ENCODE results near the gene GNAT2. TPM values are rescaled to one million over a fixed set of nuclear protein-coding genes. Genes with fewer than 3 reads are reported as not detected.
A peak's percentile ranks its signal among the peaks of the same experiment; 100 is the strongest.

Gene GNAT2
- total RNA-seq, 1 donor from 2014 or later = not detected

DNA sequence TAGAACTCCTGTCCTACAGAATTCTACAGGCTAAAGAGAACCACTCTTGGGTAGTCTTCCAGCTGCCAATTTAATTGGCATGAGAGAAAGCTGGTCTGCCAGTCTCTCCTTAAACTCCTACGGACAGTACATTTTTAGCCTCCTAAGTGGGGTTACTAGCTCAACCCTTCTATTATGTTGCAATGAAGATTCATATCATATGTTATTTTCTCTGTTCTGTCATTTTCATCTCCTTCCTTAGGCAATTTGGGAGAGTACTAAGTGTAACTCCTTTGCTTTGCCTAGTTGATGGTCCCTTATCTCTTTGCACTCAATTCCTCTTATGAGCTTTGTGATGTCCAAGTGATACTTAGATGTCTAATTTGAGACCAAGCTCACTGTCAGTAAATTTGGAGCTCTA lies 14.0 kb downstream of the GNAT2 start:
- ATAC-seq = no peak

GRCh38 chr1:109603229-109603628 lies 16.2 kb downstream of the GNAT2 start:
- no peak for ATAC-seq

- no peak for ATAC-seq
Observed at GRCh38 chr1:109598655-109599054, 20.8 kb downstream of the GNAT2 start.

DNA sequence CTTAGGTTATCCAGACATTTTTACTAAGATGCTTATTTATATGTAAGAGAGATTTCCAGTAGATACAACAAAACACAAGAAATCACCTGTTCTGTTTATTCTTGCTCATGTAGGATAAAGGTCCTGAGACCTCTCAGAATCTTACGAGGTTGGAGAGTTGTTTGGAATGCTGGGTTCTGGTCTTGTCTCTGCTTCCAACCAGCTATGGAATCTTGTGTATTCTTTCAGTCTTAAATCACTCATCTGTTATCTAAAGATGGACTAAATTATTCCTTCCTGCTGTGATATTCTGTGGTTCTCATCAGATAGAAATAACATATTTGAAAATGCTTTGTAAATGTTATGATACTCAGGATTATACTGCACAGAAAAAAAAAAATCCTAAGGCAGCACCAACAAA lies 21.3 kb downstream of the GNAT2 start:
- ATAC-seq = no peak

DNA sequence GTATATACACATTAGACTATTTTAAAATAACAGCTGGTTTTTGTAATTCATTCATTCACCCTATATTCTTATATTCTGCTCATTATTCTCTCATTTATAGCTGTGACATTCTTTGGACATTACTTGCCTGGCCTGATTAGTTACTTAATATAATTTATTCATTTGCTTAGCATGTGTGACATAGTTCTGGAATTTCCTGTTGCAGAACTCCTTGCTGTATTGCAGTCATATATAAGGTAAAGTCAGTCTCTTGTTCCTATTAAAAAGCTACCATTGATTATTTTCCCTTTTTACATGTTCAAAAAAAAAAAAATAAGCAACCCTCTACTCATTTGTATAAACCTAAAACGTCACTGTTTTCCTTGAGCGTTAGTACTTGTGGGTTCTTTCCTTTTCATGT lies 23.9 kb downstream of the GNAT2 start:
- ATAC-seq = peak; percentile 28

DNA sequence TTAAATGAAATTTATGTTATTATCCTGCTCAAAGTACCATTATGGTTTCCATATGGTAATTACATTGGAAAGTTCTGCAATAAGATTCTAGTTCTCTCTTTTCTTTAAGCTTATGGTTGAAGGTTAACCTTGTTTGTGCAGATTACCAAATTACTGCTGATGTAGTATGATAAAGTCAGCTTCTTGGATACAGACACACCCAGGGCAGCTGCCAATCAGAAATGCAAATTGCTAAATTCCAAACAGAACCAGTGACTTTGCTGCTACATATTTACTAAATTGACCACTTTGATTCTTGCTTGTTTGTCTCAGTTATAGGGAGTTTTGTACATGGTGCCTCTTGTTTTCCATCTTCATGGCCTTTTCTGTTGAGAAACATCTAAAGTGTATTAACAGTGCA lies 26.5 kb downstream of the GNAT2 start:
- no peak for ATAC-seq

- ATAC-seq = no peak
Observed at GRCh38 chr1:109589679-109590078, 29.7 kb downstream of the GNAT2 start.

DNA sequence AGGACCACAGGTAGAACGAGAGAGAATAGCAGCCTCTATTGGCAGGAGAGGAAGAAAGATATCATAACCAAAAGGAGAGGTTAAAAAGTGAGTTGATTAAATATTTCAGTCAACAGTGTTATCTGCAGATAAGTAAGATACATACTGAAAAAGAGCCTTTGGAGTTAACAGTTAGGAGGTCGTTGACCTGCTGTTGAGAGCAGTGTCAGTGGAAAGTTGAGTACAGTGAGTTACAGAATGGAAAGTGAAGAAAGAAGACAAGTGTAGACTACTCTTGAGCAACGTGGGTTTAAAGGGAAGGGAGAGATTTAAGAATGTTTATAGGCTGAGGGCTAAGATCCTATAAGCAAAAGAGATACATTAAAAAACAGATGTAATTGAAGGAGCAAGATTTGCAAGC lies 30.2 kb downstream of the GNAT2 start:
- no peak for ATAC-seq

DNA sequence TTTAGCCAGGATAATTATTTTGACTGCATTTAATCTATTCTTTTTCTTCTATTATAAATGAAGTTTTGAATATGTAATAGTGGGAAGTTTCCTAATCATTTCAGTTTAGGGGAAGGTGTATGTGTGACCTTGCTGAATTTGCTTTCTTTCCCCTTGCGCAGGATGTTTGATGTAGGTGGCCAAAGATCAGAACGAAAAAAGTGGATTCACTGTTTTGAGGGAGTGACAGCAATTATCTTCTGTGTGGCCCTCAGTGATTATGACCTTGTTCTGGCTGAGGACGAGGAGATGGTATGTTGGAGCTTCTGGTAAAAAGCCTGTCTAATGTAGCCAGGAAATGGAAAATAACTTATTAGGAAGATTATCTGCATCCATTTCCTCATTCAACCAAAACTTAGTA lies 33.4 kb downstream of the GNAT2 start:
- ATAC-seq = no peak

GRCh38 chr1:109584766-109585165 lies 34.6 kb downstream of the GNAT2 start:
- no peak for ATAC-seq

GRCh38 chr1:109582021-109582420 lies 37.4 kb downstream of the GNAT2 start:
- ATAC-seq = no peak

DNA sequence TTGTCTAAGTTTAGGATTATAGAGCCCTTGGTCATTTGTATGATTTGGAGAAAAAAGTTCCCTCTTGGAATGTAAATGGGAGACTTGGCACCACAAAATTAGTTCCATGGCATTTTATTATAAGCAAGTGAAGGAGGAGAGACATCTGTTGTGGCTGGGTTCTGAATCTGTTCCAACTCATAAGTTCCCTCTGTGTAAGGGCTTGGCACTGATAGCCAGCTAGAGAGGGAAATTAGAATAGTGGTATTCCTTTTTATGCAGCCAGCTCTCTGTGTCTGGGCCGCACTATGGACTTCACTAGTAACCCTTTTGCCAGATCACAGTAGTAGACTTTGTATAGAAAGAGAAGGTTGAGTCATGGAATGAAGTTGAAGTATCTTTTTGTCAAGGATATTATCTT lies 39.9 kb downstream of the GNAT2 start:
- ATAC-seq = no peak

DNA sequence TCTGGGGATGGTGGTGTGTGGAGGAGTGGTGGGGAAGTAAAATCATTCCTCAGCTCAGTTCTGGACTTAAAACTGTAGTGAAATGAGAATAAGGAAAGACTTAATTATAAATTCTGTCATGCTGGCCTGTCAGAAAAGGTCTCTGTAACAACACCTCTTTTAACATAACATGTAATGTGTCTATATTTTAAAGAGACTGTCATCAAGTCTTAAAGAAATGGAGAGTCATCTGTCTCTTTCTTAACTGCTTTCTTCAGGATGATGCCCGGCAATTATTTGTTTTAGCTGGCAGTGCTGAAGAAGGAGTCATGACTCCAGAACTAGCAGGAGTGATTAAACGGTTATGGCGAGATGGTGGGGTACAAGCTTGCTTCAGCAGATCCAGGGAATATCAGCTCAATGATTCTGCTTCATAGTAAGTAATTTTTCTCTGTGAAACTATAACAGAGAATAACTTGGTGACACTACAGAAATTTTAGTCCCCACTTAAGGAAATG lies 40.4 kb downstream of the GNAT2 start:
- ATAC-seq = no peak

- ATAC-seq = no peak
Observed at GRCh38 chr1:109573785-109574184, 45.6 kb downstream of the GNAT2 start.

DNA sequence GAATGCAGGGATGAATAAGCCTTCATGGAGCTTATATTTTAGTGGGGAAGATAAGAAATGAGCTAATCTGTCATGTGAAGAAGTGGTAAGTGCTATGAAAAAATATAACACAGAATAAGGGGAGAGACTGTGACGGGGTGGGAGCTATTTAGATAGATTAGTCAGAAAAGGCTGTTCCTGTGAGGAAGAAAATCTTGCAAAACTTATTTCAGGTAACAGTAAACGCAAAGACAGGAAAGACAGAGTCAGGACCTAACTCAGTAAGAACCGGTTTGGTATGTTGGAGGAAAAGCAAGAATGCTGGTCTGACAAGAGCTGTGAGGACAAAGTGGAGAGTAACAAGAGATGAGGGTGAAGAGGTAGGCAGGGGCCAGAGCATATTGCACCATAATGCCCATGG lies 49.0 kb downstream of the GNAT2 start:
- ATAC-seq = peak; percentile 92

DNA sequence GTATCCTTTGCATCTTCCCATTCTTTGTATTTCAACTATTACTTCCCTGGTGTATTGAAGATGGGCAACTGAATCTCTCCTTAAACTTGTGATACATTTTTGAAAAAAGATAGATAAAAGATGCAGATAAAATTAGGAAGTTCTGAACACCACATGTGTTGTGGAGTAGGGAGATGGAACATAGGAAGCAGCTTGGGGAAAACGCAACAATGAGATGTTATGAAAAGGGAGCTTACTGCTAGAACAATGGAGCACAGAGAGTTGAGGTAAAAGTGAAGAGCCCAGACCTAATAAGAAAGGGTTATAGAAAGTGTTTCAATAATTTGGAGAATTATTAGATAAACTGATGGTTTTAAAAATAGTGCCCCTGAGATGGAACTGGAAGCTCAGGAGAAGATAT lies 50.1 kb downstream of the GNAT2 start:
- no peak for ATAC-seq

- ATAC-seq = no peak
Observed at GRCh38 chr1:109567877-109568672, 51.3 kb downstream of the GNAT2 start.

DNA sequence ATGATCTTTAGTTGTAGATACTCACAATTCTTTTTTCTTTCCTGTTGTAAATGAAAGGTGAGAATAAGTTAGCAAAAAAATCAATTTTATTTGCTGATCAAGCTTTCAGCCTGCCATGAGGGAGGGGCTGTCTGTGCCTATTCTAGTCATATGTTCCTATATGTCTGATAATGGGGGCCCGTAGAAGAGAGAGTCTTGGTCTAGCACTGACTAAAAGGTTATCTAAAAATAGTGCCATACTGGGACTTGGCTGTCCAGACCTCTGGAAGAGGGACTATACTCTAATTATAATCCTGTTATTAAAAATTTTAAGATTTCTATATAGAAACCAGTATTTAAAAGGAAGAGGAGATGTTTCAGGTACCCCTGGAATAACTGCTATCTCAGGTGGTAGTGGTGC lies 52.4 kb downstream of the GNAT2 start:
- no peak for ATAC-seq

GRCh38 chr1:109565241-109565640 lies 54.2 kb downstream of the GNAT2 start:
- no peak for ATAC-seq

DNA sequence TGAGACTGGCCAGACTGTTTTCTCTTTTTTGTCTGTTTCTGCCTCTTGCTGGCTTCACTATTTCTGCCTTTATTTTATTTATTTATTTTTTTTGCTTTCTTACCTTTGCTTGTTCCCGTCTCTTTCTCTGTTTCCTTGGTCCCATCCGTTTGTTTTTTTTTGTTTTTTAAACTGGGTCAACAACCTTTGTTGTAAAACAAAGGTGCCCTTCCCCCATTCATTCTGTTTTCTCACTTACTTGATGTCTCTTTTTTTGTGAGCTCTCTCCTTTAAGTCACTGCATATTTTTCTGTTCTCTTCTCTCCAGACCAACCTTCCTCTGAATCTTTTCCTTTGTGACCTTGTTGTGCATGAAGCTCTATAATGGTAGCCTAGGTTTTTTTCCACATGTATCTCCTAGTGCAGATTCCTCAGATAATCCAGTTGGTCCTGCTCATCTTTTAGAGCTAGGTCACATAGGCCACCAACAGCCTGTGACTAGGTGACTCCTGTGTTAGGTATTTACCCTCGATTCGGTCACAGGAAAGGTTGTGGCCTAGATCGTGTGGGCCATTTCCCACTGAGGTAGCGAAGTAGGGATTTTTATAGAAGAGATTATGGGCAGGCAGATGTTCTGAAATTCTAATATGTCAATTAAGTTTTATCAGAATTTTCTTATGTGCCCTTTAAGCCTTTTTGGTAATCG lies 55.1 kb downstream of the GNAT2 start:
- no peak for ATAC-seq

DNA sequence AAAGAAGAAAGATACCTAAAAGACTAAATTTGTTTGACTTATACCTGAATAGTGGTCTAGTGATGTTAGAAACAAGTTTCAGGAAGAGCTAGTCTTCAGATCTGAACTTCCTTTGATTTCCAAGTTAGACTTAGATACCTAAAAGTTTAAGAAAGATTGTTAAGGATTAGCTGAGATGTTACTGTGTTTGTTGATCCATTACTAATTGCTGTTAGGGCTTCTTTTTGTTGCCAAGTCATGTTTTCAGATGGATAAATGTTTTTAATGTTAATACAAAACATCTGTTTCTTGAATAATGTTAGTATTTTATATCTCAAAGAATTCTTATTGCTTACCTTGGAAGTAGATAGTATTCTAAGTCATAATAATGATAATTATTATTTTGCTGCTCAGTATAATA lies 59.4 kb downstream of the GNAT2 start:
- no peak for ATAC-seq

- ATAC-seq = no peak
Observed at GRCh38 chr1:109557520-109557919, 61.9 kb downstream of the GNAT2 start.

DNA sequence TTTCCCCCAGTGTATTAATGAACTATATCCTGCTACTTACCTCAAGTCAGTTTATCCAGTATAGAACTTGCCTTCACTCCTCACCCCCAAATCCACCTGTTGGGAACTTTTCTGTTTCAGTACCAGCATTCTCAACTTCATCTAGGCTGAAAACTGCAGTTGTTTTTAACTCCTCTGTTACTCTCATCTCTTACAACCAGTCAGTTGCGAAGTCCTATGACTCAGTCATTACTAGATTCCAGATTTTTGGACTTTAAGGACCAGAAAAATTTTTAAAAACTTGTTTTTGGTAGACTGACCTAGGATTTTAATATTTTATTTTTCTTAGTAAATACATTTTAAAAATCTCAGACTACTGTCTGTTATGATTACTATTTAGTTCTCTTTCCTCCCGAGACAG lies 62.9 kb downstream of the GNAT2 start:
- ATAC-seq = no peak

Data from esophagus mucosa (tissue), 1 donor.